Germinal center (tissue), 1 donor: ENCODE measurements around the gene UFSP2.
"Not testable (repeated sequence)": the region's sequence is repeated elsewhere in the genome, so short reads cannot be mapped to it uniquely, and the experiment has no call there.

Experiments
- DNase-seq: peaks from one replicate; pipeline ENCODE4 v3.0.0; 2012; ENCODE audit warnings: mixed read lengths, low spot score

Gene UFSP2

GRCh38 chr4:185382754-185383153, 43.0 kb downstream of the UFSP2 start:
- DNase-seq: no peak

DNA sequence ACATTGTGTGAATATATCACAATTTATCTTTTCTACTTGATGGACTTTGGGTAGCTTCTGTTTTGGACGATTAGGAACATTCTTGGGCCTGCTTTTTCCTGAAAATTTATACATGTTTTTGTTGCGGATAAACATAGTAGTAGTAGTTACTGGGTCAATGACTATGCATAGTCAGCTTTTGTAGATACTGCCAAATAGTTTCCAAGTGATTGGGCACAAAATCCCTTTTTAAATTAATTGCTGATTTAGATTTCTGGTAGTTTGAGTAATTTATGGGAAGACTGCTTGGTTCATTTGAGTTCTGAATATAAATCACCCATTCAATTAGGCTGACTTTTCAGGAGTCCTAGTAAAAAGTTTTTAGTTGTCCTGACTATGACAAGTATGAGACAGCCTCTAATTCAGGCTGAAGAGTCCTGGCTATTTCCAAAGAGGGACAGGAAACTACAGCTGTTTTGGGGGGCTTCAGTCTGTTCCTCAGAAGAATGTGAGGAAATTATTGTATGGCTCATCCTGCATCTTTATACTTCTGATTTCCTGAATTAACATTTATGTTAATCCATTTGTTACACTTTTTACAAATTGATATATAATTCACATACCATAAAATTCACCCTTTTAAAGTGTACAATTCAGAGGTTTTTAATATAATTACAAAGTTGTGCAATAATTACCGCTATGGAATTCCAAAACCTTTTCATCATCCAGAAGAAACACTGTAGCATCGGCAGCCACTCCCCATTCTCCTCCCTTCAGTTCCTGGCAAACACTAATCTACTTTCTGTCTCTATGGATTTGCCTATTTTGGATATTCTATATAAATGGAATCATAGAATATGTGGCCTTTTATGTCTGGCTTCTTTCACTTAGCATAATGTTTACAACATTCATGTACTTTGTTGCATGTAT, 44.2 kb downstream of the UFSP2 start:
- DNase-seq: no peak

DNA sequence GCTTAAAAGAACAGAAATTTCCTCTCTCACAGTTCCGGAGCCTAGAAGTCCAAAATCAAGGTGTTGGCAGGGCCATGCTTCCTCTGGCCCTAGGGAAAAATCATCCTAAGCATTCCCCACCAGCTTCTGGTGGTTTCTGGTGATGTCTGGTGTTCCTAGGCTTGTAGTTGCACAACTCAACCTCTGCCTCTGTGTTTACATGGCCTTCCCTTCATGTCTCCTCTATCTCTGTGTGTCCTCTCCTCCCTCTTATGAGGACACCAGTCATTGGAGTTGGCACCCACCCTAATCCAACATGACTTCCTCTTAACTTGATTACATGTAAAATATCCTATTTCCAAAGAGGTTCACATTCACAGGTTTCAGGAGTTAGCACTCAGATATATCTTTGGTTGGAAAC, 45.4 kb downstream of the UFSP2 start:
- no peak for DNase-seq

DNA sequence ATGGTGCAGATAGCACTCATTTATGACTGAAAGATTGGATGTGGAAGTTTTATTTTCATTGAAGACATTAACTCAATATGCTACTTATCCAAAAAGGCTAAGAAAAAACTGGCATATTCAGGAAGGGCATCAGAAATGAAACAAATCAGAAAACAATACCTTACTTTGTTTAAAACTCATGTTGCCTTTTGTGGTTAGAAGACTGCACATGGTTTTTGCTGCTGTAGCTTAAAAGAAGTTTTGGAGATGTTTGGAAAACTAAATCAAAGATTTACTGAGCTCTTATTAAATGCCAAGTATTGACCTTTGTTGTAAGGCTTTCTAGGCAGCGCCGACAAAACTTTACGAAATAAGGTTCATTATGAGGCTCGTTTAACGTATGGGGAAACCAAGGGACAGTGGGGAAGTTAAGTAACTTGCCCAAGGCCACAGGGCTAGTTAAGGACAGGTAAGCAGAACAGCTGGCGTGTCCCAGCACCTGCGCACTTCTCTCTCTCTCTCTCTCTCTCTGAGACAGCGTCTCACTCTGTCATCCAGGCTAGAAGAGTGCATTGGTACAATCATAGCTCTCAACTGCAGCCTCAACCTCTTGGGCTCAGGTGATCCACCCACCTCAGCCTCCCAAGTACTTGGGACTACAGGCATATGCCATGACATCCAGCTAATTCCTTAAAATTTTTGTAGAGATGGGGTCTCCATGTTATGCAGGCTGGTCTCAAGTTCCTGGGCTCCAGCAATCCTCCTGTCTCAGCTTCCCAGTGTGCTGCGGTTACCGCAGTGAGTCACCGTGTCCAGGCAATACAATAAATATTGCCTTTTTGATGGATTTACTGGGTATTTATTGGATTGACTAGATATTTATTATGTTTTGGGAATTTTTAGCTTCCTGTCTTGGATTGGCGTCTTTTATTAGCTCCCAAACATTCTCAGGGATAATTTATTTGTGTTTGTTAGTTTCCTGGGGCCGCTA, 46.2 kb downstream of the UFSP2 start:
- DNase-seq: no peak

DNA sequence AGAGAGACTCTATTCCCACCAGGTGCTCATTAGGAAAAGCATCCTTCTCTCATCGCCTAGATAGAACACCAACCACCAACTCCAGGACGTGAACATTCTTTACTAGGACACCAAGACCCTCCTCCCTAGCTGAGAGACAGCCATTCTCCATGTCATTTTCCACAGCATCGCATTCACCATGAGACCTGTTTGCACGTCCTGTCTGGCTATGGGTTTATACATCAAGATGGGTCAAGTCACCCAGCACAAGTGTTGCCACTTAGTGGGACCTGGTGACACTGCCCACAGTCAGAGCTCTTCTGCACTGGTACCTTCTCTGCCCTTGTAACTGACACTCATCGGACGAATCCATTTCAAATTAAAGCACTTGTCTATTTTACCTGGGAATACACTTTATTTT, 47.5 kb downstream of the UFSP2 start:
- no peak for DNase-seq

GRCh38 chr4:185374573-185374972, 51.2 kb downstream of the UFSP2 start:
- DNase-seq: no peak

GRCh38 chr4:185374027-185374426, 51.7 kb downstream of the UFSP2 start:
- DNase-seq: no peak

GRCh38 chr4:185371702-185372101, 54.1 kb downstream of the UFSP2 start:
- DNase-seq: no peak

DNA sequence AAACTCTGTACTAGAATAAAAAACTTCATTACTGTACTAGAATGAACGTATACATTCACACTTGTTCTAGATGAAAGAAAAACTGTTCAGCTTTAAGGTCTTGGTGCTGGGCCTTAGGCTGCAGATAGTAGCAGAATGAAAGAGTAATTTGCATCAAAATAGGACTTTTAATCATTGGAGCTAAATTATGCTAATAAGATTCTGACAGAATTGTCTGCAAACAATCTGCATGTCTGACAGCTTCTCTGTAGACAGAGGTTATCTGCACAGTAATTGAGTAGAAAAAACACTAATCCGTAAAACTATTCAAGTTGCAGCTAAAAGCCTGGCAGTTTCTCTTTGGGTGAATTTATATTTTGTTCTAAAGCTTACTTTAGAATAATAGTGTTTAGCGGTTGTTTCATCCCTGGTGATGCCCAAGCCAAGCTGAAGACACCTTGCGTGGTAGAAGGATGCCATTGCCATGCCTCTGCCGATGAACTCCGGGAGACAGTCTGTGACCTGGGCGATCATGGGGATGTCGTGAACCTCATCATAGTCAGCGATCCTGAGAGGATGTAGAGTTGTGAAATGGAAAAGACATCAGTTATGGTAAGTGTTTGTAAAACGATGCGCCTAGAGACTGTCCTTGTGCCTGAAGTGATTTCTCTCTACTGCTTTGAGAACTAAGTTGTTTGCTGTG, 55.4 kb downstream of the UFSP2 start:
- no peak for DNase-seq

DNA sequence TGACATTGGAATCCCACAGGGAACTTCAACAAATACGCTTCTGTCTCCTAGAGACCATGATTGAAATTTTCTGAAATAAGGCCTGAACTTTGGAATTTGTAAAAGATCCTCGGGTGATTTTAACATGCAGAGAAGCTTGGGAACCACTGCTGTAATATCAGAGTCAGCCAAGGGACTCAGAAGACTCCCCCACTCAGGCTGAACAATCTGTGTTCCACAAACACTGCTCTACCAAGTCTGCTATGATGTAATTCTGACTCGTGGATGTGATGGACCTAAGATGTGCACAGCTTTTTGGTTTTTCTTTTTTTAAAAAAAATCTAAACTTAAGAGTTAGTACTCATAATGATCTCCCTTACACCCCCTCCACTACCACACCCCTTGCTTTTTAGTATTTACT, 56.0 kb downstream of the UFSP2 start:
- no peak for DNase-seq

GRCh38 chr4:185364886-185365285, 60.9 kb downstream of the UFSP2 start:
- DNase-seq: no peak

DNA sequence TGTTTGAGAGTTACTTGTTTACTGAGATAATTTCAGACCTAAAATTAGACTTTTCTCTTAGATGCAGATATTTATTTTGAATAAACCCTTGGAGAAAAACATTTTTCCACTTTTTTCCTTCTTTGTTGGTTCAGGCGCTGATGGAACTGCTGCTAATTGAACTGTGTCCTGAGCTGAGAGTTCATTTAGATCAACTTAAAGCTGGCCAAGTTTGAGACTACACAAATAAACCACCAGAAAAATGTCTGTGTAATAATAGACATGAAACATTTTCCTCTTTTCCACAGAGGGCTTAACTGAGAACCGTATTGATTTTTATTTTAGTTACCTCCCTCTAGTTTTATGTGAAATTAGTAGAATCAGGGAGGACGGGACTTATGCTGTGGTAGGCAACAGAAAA, 62.5 kb downstream of the UFSP2 start:
- DNase-seq: no peak

- DNase-seq: not testable (repeated sequence)
These were observed 63.2 kb downstream of the UFSP2 start for GRCh38 chr4:185362570-185362969.

- no peak for DNase-seq
These were observed 63.9 kb downstream of the UFSP2 start for GRCh38 chr4:185361872-185362271.

DNA sequence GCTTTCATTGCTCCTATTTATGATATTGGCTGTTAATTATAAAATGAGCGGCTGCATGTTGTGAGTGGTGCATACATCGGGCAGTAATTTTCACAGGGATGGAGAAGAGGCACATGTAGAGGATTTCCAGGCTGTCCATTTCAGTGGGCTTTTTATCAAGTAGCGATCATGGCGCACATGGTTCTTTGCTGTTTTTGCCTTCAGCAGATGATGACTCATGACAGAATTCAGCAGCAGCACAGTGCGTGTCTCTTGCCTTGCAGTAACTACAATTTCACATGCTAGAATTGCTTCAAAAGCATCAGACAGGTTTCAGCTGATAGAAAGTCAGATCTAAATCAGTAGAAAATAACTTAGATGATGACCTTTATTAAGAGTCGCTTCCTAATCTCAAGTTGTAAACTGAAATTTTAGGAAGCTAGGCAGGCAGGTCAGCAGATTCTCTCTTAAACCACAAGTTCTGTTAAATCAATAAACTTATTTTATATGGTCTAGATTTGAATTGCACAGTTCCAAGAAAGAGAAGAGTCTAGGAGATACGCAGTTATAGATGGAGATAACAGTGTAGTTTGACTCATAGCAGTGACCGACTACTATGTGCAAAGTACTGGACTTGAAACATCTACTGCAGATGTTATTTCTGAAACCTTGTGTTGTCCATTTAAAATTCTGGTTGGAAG, 65.9 kb downstream of the UFSP2 start:
- no peak for DNase-seq

GRCh38 chr4:185358959-185359358, 66.8 kb downstream of the UFSP2 start:
- DNase-seq: no peak

GRCh38 chr4:185358514-185358913, 67.2 kb downstream of the UFSP2 start:
- DNase-seq: no peak

GRCh38 chr4:185357733-185358440, 67.9 kb downstream of the UFSP2 start:
- no peak for DNase-seq

GRCh38 chr4:185357211-185357610, 68.6 kb downstream of the UFSP2 start:
- DNase-seq: no peak

- no peak for DNase-seq
These were observed 73.0 kb downstream of the UFSP2 start for GRCh38 chr4:185352741-185353140.

- no peak for DNase-seq
These were observed 73.6 kb downstream of the UFSP2 start for GRCh38 chr4:185352202-185352601.
